HUES64 (cell line): Measurements from ENCODE around the gene GTF2H2C. TPM values are rescaled to one million over a fixed set of nuclear protein-coding genes. Genes with fewer than 3 reads are reported as not detected.
"Not testable (repeated sequence)": the region's sequence is repeated elsewhere in the genome, so short reads cannot be mapped to it uniquely, and the experiment has no call there.

Experiments used
- H3K27ac ChIP-seq: 2 replicates; pipeline ENCODE4 v1.7.0; 2013; ENCODE audit warnings: low read depth, low read length, inconsistent platforms
- H3K27me3 ChIP-seq: 2 replicates; pipeline ENCODE4 v1.6.1; 2013; ENCODE audit warnings: mild to moderate bottlenecking, low read length; ENCODE audit not compliant: insufficient read depth
- H3K36me3 ChIP-seq: 2 replicates; pipeline ENCODE4 v1.6.1; 2013; ENCODE audit warnings: mild to moderate bottlenecking, low read length; ENCODE audit not compliant: insufficient read depth
- H3K4me1 ChIP-seq: 2 replicates; pipeline ENCODE4 v1.6.1; 2013; ENCODE audit warnings: mild to moderate bottlenecking, low read length, moderate library complexity; ENCODE audit not compliant: insufficient read depth
- H3K4me3 ChIP-seq: 2 replicates; pipeline ENCODE4 v1.5.1; 2013; ENCODE audit warnings: mild to moderate bottlenecking, low read length, moderate library complexity
- H3K9ac ChIP-seq: 2 replicates; pipeline ENCODE4 v1.6.1; 2013; ENCODE audit warnings: mild to moderate bottlenecking, low read depth, low read length
- H3K9me3 ChIP-seq: 2 replicates; pipeline ENCODE4 v1.6.1; 2013; ENCODE audit warnings: low read depth, low read length; ENCODE audit not compliant: insufficient read depth
- WGBS: fragments of 150-250, 120-280 bp; methylation state at CpG from one replicate; pipeline ENCODE4 v1.1.7; 2013; ENCODE audit warnings: missing lambda C conversion rate; 5-methylcytosine and 5-hydroxymethylcytosine counted together
- polyA plus RNA-seq, 2 experiments: library from polyadenylated mRNA; stranded (reverse); fragments of 50-300 nt; gene quantifications; one replicate each; pipeline ENCODE4 v1.2.3, GENCODE V29; 2013

The GTF2H2C gene
- 42.0 TPM for polyA plus RNA-seq (2013, experiment 1 of 2)
- polyA plus RNA-seq (2013, experiment 2 of 2), result 45.1 TPM

DNA sequence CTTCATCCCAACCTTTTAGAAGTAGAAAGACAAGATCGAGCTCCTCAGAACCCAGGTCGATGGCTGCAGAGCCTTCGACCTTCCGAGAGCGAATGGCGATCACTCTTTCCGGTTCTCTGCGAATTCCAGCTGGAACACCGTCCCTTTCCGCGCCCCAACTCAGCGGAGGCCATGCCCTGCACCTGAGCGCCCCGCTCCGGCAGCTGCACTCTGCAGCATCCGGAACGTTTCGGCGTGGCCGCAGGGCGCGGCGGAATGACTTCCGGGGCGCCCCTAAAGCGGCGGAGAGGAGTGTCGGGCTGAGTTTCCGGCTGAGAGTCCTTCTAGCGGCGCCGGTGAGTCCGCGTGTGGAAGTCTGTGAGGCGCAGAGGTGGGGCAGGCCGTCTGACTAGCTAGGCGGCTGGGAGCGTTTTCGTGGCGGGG, at the start of gene GTF2H2C:
TSS of gene GTF2H2C (plus strand) at position 284 of the 423 bp plus-strand sequence. CDS start 4,942 bp downstream, outside the sequence.
- not testable (repeated sequence) for H3K36me3 ChIP-seq
- H3K9ac ChIP-seq, result peak within 1 kb of the TSS; percentile 83

DNA sequence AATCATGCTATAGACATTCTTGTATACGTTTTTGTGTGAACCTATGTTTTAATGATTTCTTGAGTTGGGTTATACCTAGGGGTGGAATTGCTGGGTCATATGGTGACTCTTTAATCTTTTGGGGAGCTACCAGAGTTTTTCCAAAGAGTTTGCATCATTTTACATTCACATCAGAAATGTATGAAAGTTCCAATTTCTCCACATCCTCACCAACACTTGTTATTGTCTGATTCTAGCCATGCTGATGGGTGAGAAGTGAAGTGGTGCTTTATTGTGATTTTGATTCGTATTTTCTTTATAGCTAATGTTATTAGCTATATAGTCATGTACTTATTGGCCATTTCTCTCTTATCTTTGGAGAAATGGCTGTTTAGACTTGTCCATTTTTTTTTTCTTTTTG, 49.3 kb upstream of the GTF2H2C start:
- no peak overlapping the region for H3K27ac ChIP-seq
- no peak overlapping the region for H3K4me3 ChIP-seq
- H3K9me3 ChIP-seq, result peaks cover 12% of the 10 kb centered on the region
- H3K27me3 ChIP-seq, result no peaks in the 10 kb centered on the region
- no peak overlapping the region for H3K9ac ChIP-seq
- peaks cover 70% of the 10 kb centered on the region for H3K36me3 ChIP-seq
- WGBS, result 94% methylated on average over 1 of the region's 2 CpGs
- no peaks in the 10 kb centered on the region for H3K4me1 ChIP-seq

More for the DNA sequence above, at the start of gene GTF2H2C:
- 1% methylated on average over 38 of the region's 40 CpGs for WGBS
- not testable (repeated sequence) for H3K27me3 ChIP-seq, H3K9me3 ChIP-seq, H3K4me1 ChIP-seq
- Histone ChIP-seq H3K4me3 (peak within 1 kb of the TSS; percentile 59), H3K27ac (peak within 1 kb of the TSS; percentile 81; the same call in 1 of the 2 replicates)

GRCh38 chr5:69512740-69513260, 47.2 kb upstream of the GTF2H2C start:
- Histone ChIP-seq H3K4me1 (no peaks in the 10 kb centered on the region), H3K36me3 (peaks cover 53% of the 10 kb centered on the region), H3K9me3 (peaks cover 12% of the 10 kb centered on the region), H3K27me3 (no peaks in the 10 kb centered on the region), H3K4me3 (no peak overlapping the region), H3K27ac (no peak overlapping the region), H3K9ac (no peak overlapping the region)
- no CpG with 5 or more reads among the region's 2 CpGs for WGBS

DNA sequence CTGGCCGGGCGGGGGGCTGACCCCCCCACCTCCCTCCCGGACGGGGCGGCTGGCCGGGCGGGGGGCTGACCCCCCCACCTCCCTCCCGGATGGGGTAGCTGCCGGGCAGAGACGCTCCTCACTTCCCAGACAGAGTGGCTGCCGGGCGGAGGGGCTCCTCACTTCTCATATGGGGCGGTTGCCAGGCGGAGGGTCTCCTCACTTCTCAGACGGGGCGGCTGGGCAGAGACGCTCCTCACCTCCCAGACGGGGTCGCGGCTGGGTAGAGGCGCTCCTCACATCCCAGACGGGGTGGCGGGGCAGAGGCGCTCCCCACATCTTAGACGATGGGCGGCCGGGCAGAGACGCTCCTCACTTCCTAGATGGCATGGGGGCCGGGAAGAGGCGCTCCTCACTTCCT, 44.4 kb upstream of the GTF2H2C start:
- WGBS, result 96% methylated on average over 16 of the region's 30 CpGs
- H3K27ac ChIP-seq, H3K4me1 ChIP-seq: not testable (repeated sequence)

DNA sequence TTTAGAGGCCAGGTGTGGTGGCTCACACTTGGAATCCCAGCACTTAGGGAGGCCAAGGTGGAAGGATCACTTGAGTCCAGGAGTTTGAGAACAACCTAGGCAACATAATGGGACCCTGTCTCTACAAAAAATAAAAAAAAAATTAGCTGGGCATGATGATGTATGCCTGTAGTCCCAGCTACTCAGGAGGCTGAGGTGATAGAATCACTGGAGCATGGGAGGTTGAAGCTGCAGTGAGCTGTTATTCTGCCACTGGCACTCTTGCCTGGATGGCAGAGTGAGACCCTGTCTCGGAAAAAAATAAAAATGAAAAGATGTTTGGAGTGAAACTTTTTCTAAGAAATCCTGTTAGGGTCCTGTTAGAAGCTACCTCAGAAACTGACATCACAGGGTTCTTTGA, 43.2 kb upstream of the GTF2H2C start:
- H3K36me3 ChIP-seq, result peaks cover 55% of the 10 kb centered on the region
- H3K4me1 ChIP-seq, result no peaks in the 10 kb centered on the region
- no peaks in the 10 kb centered on the region for H3K27me3 ChIP-seq
- no peak overlapping the region for H3K27ac ChIP-seq
- WGBS, result 92% methylated on average over 1 of the region's 1 CpG
- no peak overlapping the region for H3K9ac ChIP-seq
- no peak overlapping the region for H3K4me3 ChIP-seq
- H3K9me3 ChIP-seq, result peaks cover 12% of the 10 kb centered on the region

More for the DNA sequence above, 44.4 kb upstream of the GTF2H2C start:
- Histone ChIP-seq H3K36me3 (peaks cover 47% of the 10 kb centered on the region), H3K9me3 (peaks cover 12% of the 10 kb centered on the region)
- H3K4me3 ChIP-seq, H3K27me3 ChIP-seq, H3K9ac ChIP-seq: not testable (repeated sequence)

DNA sequence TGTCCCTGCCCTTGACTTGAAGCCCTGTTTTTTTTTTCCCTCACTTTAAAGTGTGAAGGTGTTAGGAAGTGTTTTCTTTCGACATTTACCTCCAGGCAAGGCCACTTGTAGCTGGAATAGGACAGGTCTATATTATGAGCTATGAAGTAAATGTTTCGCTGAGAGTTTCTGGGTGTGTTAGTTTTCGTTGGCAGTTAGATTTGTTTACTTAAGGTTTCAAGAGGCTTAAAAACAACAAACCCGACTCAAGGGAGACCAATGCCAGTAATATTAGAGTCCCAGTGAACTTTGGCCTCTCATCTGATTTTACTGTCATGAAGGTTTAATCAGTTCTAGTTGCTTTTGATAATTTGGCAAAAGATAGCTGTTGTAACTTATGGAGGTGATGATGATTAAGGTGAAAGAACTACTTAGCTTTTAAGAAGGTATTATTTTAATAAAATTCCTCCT, 42.2 kb upstream of the GTF2H2C start:
- H3K9me3 ChIP-seq, result peaks cover 12% of the 10 kb centered on the region
- no peaks in the 10 kb centered on the region for H3K27me3 ChIP-seq
- no peak overlapping the region for H3K9ac ChIP-seq
- H3K4me1 ChIP-seq, result no peaks in the 10 kb centered on the region
- WGBS, result 93% methylated on average over 4 of the region's 4 CpGs
- no peak overlapping the region for H3K4me3 ChIP-seq
- H3K27ac ChIP-seq, result no peak overlapping the region
- peaks cover 57% of the 10 kb centered on the region for H3K36me3 ChIP-seq

GRCh38 chr5:69519285-69519684, 40.7 kb upstream of the GTF2H2C start:
- 78% methylated on average over 2 of the region's 2 CpGs for WGBS
- peaks cover 46% of the 10 kb centered on the region for H3K36me3 ChIP-seq
- H3K4me3 ChIP-seq, result no peak overlapping the region
- no peak overlapping the region for H3K27ac ChIP-seq
- no peak overlapping the region for H3K9ac ChIP-seq
- H3K27me3 ChIP-seq, result no peaks in the 10 kb centered on the region
- no peaks in the 10 kb centered on the region for H3K4me1 ChIP-seq
- peaks cover 1% of the 10 kb centered on the region for H3K9me3 ChIP-seq

DNA sequence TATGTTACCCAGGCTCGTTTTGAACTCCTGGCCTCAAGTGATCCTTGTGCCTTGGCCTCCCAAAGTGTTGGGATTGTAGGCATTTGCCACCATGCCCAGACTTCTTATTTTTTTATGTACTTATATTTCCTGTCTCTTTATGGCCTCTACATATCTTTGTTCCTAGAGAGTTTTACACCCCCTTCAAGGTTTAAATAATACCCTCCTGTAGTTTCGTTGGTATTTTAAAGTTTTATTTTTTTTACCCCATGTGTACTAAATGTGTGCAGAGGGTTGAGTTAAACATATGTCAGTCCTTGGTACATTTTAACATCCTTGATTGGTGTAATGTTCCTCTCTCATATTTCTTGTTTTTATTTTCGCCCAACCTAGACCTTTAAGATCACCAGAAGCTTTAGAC, 38.0 kb upstream of the GTF2H2C start:
- Histone ChIP-seq H3K9me3 (no peaks in the 10 kb centered on the region), H3K4me3 (no peak overlapping the region), H3K4me1 (no peaks in the 10 kb centered on the region), H3K9ac (no peak overlapping the region), H3K36me3 (peaks cover 50% of the 10 kb centered on the region), H3K27ac (no peak overlapping the region), H3K27me3 (no peaks in the 10 kb centered on the region)
- WGBS, result 94% methylated on average over 2 of the region's 3 CpGs

GRCh38 chr5:69525490-69525889, 34.5 kb upstream of the GTF2H2C start:
- Histone ChIP-seq H3K36me3 (peaks cover 30% of the 10 kb centered on the region; the same call in 1 of the 2 replicates), H3K9me3 (no peaks in the 10 kb centered on the region), H3K9ac (no peak overlapping the region), H3K27ac (no peak overlapping the region), H3K4me3 (no peak overlapping the region), H3K4me1 (peaks cover 15% of the 10 kb centered on the region; the same call in 1 of the 2 replicates), H3K27me3 (no peaks in the 10 kb centered on the region)
- WGBS, result 40% methylated on average over 1 of the region's 2 CpGs

- WGBS, result 97% methylated on average over 9 of the region's 9 CpGs
- Histone ChIP-seq H3K36me3 (peaks cover 20% of the 10 kb centered on the region; the same call in 1 of the 2 replicates), H3K4me3 (no peak overlapping the region)
These were observed 33.3 kb upstream of the GTF2H2C start for GRCh38 chr5:69526660-69527059.

GRCh38 chr5:69527128-69527770, 32.7 kb upstream of the GTF2H2C start:
- Histone ChIP-seq H3K4me1 (peaks cover 19% of the 10 kb centered on the region), H3K27ac (no peak overlapping the region), H3K36me3 (peaks cover 17% of the 10 kb centered on the region; the same call in 1 of the 2 replicates), H3K27me3 (no peaks in the 10 kb centered on the region), H3K9me3 (no peaks in the 10 kb centered on the region), H3K4me3 (no peak overlapping the region), H3K9ac (no peak overlapping the region)
- 94% methylated on average over 7 of the region's 7 CpGs for WGBS

More at GRCh38 chr5:69526660-69527059, 33.3 kb upstream of the GTF2H2C start:
- no peaks in the 10 kb centered on the region for H3K27me3 ChIP-seq
- H3K27ac ChIP-seq, result no peak overlapping the region
- H3K9ac ChIP-seq, result no peak overlapping the region
- H3K4me1 ChIP-seq, result peaks cover 19% of the 10 kb centered on the region
- H3K9me3 ChIP-seq, result no peaks in the 10 kb centered on the region
